Activated T-cell treated with anti-CD3 and anti-CD28 coated beads, Interleukin-2, amount 50 U/mL, for 72 hours (primary cell): Measurements from ENCODE around the gene ANKS1A. TPM values are rescaled to one million over a fixed set of nuclear protein-coding genes. Genes with fewer than 3 reads are reported as not detected.

Experiments
- total RNA-seq, 2 donors: library from RNA; stranded (reverse); gene quantifications; one replicate each; pipeline ENCODE4 v1.2.3, GENCODE V29; 2022

ANKS1A gene
- total RNA-seq, 2 donors from 2014 or later, result 9.2 to 9.6 TPM

Other genes with a start within 250 kb of the ANKS1A start
- 10 to 100 TPM; 68.8 to 78.8 TPM for gene ILRUN, start 192.5 kb upstream of the ANKS1A start, total RNA-seq
- 100 to 1,000 TPM in 1 of 2 donors, 10 to 100 TPM in 1; 95.7 to 121 TPM for gene SNRPC, start 131.8 kb upstream of the ANKS1A start, total RNA-seq
- 10 to 100 TPM; 22.1 to 25.3 TPM for gene BLTP3A, start 97.2 kb upstream of the ANKS1A start, total RNA-seq
- 10 to 100 TPM; 29.1 to 30.9 TPM for gene TAF11, start 1.2 kb upstream of the ANKS1A start, total RNA-seq